Natural killer cell (primary cell): ENCODE data around the gene SLC17A9. TPM values are rescaled to one million over a fixed set of nuclear protein-coding genes. Genes with fewer than 3 reads are reported as not detected.
A peak's percentile ranks its signal among the peaks of the same experiment; 100 is the strongest.

Experiments
- ATAC-seq, 3 donors: fragments of 150-1000 bp in 2 of 3; fragments of 200-7000 bp in 1 of 3; cut with Tn5 transposase; 1 replicate in 1 of 3; 2 replicates in 2 of 3; pipeline ENCODE4 v1.10.0; 2021; ENCODE audit warnings: mild to moderate bottlenecking in 2 of 3, moderate library complexity in 2 of 3
- DNase-seq, 2 donors: peaks; one replicate each; pipeline versions ENCODE4 v3.0.0 to v3.0.0-alpha.2; 2013 to 2021; ENCODE audit warnings: mixed read lengths in 1 of 2
- H3K27ac ChIP-seq: one replicate; pipeline ENCODE4 v1.5.1; 2013; ENCODE audit warnings: mild to moderate bottlenecking, low read length
- H3K27me3 ChIP-seq: one replicate; pipeline ENCODE4 v1.6.1; 2013; ENCODE audit warnings: low read length; ENCODE audit not compliant: control insufficient read depth, insufficient read depth
- H3K36me3 ChIP-seq: one replicate; pipeline ENCODE4 v1.6.1; 2013; ENCODE audit warnings: low read length; ENCODE audit not compliant: control insufficient read depth, insufficient read depth
- H3K4me1 ChIP-seq: one replicate; pipeline ENCODE4 v1.6.1; 2013; ENCODE audit warnings: low read length; ENCODE audit not compliant: control insufficient read depth, insufficient read depth
- H3K4me3 ChIP-seq: one replicate; pipeline ENCODE4 v1.5.1; 2013; ENCODE audit warnings: low read length
- H3K9me3 ChIP-seq: one replicate; pipeline ENCODE4 v1.6.1; 2013; ENCODE audit warnings: low read length; ENCODE audit not compliant: control insufficient read depth, insufficient read depth
- H3K27ac Mint-ChIP-seq, 2 donors: one replicate each; pipeline ENCODE4 v1.8.0; 2022; ENCODE audit warnings: mild to moderate bottlenecking in 2 of 2, mixed read lengths in 2 of 2, moderate library complexity in 1 of 2
- H3K27me3 Mint-ChIP-seq, 2 donors: one replicate each; pipeline ENCODE4 v1.8.0; 2022; ENCODE audit warnings: low read depth in 2 of 2, mixed read lengths in 2 of 2
- H3K36me3 Mint-ChIP-seq: one replicate; pipeline ENCODE4 v1.8.0; 2022; ENCODE audit warnings: mixed read lengths
- H3K4me1 Mint-ChIP-seq, 2 donors: one replicate each; pipeline ENCODE4 v1.8.0; 2022; ENCODE audit warnings: mixed read lengths in 2 of 2
- H3K4me3 Mint-ChIP-seq: one replicate; pipeline ENCODE4 v1.8.0; 2022; ENCODE audit warnings: mild to moderate bottlenecking, moderate library complexity, mixed read lengths
- H3K9me3 Mint-ChIP-seq, 2 donors: one replicate each; pipeline ENCODE4 v1.8.0; 2022; ENCODE audit warnings: mixed read lengths in 2 of 2
- WGBS: methylation state at CpG from one replicate; pipeline ENCODE4 v1.1.7; 2013; ENCODE audit warnings: missing lambda C conversion rate; ENCODE audit not compliant: insufficient coverage; 5-methylcytosine and 5-hydroxymethylcytosine counted together
- intact Hi-C: fragments of 100-400 bp; cut with micrococcal nuclease; formaldehyde crosslinking; loops from one replicate; pipeline ENCODE4 v1.14.2; 2022
- total RNA-seq, 4 donors: library from RNA; stranded (reverse); fragments of 120-200 nt in 1 of 4; gene quantifications; one replicate each; pipeline versions ENCODE4 v1.2.3 to v1.2.4, GENCODE V29; 2013 to 2022
- TF ChIP-seq, protein P1 (sequence below): fragments of 200-600 bp; IDR thresholded peaks from one replicate; pipeline ENCODE4 v1.8.0; 2022; ENCODE audit warnings: antibody characterized with exemption

SLC17A9 gene
- total RNA-seq, 3 donors from 2014 or later (not counting 1 experiment from before 2014, with no cell fraction given): 22.3 to 24.0 (median 23.8) TPM

DNA sequence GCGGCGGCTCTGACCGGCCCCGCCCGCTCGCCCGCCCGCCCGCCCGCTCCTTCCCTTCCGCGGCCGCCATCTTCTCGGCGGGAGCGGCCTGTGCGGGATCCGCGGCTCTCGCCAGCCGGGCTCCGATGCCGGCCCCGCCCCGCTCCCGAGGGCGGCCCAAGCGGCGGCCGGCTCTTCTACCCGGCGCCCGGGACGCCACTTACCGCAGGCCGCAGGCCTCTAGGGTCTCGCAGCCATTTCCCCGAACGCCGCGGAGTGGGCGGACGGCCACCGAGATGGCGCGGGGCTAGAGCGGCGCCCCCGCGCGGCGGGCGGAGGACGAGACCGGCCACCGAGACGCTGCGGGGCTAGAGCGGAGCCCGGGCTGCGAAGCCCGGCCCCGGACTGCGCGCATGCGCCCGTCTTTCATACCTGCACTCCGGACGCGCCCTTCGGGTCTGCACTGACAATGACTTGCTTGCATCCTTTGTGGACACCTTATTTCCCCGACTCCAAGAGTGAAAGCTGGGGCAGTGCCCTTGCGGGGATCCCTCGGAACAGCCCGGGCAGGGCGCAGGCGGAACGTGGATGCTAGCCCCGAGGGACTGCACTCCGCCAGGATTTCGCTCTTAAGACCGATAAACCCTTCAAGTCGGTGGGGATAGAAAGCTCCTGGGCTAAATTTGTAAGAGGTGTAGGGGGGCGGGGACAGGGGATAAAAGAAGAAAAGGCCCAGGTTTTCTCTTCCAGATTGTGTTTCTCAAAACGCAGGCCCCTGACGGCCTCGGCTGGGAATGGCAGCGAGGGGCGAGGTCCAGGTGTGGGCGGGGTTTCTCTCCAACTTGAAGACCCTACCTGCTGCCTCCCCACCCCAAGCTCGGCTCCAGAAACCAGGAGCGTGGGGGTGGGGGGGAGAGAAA lies 26.0 kb upstream of the SLC17A9 start, which contains the start of gene DIDO1:
TSS of gene DIDO1 (minus strand) at position 277 of the 899 bp plus-strand sequence.
- no peaks in the 10 kb centered on the region for H3K27me3 Mint-ChIP-seq
- DNase-seq: peak; percentile 86 to 96
- no peaks in the 10 kb centered on the region for H3K36me3 Mint-ChIP-seq
- intact Hi-C loops: loop anchor here (1.0 to 5.0 kb wide), 3 partner anchors 11 to 64 kb away; partner anchors contain the start of gene TCFL5
- H3K4me3 ChIP-seq: peak within 1 kb of the TSS; percentile 94
- TF ChIP-seq, protein P1, sequence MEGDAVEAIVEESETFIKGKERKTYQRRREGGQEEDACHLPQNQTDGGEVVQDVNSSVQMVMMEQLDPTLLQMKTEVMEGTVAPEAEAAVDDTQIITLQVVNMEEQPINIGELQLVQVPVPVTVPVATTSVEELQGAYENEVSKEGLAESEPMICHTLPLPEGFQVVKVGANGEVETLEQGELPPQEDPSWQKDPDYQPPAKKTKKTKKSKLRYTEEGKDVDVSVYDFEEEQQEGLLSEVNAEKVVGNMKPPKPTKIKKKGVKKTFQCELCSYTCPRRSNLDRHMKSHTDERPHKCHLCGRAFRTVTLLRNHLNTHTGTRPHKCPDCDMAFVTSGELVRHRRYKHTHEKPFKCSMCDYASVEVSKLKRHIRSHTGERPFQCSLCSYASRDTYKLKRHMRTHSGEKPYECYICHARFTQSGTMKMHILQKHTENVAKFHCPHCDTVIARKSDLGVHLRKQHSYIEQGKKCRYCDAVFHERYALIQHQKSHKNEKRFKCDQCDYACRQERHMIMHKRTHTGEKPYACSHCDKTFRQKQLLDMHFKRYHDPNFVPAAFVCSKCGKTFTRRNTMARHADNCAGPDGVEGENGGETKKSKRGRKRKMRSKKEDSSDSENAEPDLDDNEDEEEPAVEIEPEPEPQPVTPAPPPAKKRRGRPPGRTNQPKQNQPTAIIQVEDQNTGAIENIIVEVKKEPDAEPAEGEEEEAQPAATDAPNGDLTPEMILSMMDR: peak; percentile 68
- peak; percentile 72 to 90 (median 86) for ATAC-seq
- no peaks in the 10 kb centered on the region for H3K9me3 ChIP-seq
- no peaks in the 10 kb centered on the region for H3K9me3 Mint-ChIP-seq
- no peaks in the 10 kb centered on the region for H3K36me3 ChIP-seq
- peaks cover 68% of the 10 kb centered on the region for H3K4me1 ChIP-seq
- H3K4me1 Mint-ChIP-seq: peaks cover 51 to 67% of the 10 kb centered on the region in 2 donors
- peak within 1 kb of the TSS; percentile 97 for H3K4me3 Mint-ChIP-seq
- peak within 1 kb of the TSS; percentile 88 for H3K27ac ChIP-seq
- 2% methylated on average over 90 of the region's 92 CpGs for WGBS
- no peaks in the 10 kb centered on the region for H3K27me3 ChIP-seq
- H3K27ac Mint-ChIP-seq: peak within 1 kb of the TSS; percentile 95 to 97

DNA sequence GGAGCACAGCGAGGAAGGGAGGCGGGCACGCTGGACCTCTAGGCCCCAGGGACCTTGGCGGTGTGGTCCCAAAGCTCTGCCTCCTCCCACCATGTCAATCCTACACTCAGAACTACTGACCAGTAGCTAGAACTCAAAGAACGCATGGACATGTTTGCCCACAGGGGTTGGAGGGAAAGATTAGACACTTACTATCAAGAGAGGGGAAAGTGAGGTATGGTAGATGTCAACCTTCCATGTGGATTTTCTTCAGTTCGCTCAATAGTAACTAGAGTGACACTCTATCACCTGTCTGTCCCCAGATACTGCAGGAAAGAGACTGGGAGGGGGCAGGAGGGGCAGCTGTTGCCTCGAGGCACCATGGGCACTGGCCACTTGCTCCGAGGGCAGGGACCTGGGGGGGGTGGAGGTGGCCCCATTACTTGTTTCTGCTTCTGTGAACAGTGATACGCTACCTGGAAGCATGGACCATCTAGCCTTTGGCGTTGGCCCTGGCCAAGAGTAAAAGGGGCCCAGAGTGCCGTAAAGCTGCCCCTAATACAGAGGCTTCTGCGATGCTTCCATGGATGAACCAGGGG lies 25.3 kb upstream of the SLC17A9 start:
- no peak for DNase-seq
- 97% methylated on average over 9 of the region's 12 CpGs for WGBS
- no peaks in the 10 kb centered on the region for H3K9me3 Mint-ChIP-seq
- Histone ChIP-seq H3K4me3 (no peak overlapping the region), H3K4me1 (peaks cover 63% of the 10 kb centered on the region), H3K36me3 (no peaks in the 10 kb centered on the region), H3K9me3 (no peaks in the 10 kb centered on the region), H3K27ac (peak overlapping the region; percentile 88), H3K27me3 (no peaks in the 10 kb centered on the region)
- intact Hi-C loops: loop anchor here (2.0 to 5.0 kb wide), 2 partner anchors 26 to 65 kb away; partner anchors contain the start of gene TCFL5
- no peaks in the 10 kb centered on the region for H3K36me3 Mint-ChIP-seq
- peak overlapping the region; percentile 90 to 95 for H3K27ac Mint-ChIP-seq
- peak overlapping the region; percentile 94 for H3K4me3 Mint-ChIP-seq
- H3K4me1 Mint-ChIP-seq: peaks cover 50 to 64% of the 10 kb centered on the region in 2 donors
- no peak for ATAC-seq
- TF ChIP-seq, protein P1: no peak
- H3K27me3 Mint-ChIP-seq: no peaks in the 10 kb centered on the region

DNA sequence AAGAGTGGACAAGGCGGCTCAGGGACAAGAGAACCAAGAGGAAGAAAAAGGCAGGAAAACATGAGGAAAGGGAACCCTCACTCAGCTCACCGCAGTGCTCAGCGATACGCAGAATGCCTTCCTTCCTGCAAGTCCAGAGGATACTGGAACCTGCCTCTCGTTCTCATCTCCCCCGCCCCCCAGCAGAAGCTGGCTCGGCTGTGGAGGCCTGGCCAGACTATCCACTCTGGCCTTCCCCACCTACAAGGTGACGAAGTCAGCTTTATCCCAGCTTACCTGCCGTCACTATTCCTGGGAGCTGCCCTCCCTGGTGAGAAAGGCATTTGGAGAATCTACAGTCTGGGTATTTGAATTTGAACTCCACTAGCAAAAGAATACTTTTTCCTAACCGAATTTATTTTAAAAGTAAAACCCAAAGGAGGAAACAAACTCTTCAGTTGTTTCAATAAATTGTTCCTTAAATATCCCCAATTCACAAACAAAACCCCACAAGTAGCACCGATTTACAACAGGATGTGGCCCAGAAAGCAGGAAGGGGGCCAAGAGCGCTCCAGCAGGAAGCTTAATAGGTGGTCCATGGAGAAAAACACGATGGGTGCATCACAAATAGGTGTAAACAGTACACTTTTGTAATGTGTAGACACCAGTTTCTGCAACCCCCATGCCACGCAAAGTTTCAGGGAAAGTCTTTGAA lies 24.1 kb upstream of the SLC17A9 start:
- DNase-seq: peak in 1 of 2 donors; percentile 59
- Mint-ChIP-seq H3K9me3 (no peaks in the 10 kb centered on the region), H3K27ac (peak overlapping the region; percentile 90 to 95), H3K4me1 (peaks cover 43 to 55% of the 10 kb centered on the region in 2 donors), H3K27me3 (no peaks in the 10 kb centered on the region), H3K4me3 (peak overlapping the region; percentile 94), H3K36me3 (no peaks in the 10 kb centered on the region)
- WGBS: 23% methylated on average over 14 of the region's 14 CpGs
- Histone ChIP-seq H3K27ac (peak overlapping the region; percentile 74), H3K27me3 (no peaks in the 10 kb centered on the region), H3K4me3 (peak overlapping the region; percentile 73), H3K4me1 (peaks cover 51% of the 10 kb centered on the region), H3K36me3 (no peaks in the 10 kb centered on the region), H3K9me3 (no peaks in the 10 kb centered on the region)
- TF ChIP-seq, protein P1: no peak
- intact Hi-C loops: loop anchor here (5.0 kb wide), 1 partner anchor 66 kb away; the partner anchor contains the start of gene TCFL5
- no peak for ATAC-seq
